NCI-H1092 treated with DMSO at 0.1 percent for 48 hours (cell line): Measurements from ENCODE around the gene DLG2.
"Not testable (repeated sequence)": the region's sequence is repeated elsewhere in the genome, so short reads cannot be mapped to it uniquely, and the experiment has no call there.

ENCODE experiments used
- DNase-seq: peaks from one replicate; lab custom pipeline; 2025; lab: John Stamatoyannopoulos, UW

Gene DLG2

DNA sequence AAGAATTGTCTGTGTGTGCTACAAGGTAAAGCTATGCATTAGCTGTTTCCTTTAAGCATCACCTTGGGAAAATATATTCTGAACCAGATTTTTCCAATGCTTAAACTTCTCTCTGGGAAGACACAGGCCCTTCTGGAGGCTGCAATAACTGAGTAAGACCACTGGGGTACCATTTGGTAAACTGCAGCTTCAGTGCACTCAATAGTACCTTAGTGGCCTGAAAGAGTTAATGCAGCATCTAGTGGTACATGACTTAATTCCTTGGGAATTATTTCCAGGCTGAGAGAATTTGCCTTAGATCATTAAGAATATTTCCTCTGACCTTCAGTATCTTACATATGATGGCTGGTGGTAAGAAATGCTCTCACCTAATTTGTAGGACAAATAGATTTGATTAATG is 727.4 kb downstream of the DLG2 start:
- DNase-seq, result no peak

GRCh38 chr11:84899134-84899533 is 728.0 kb downstream of the DLG2 start:
- DNase-seq, result no peak

DNA sequence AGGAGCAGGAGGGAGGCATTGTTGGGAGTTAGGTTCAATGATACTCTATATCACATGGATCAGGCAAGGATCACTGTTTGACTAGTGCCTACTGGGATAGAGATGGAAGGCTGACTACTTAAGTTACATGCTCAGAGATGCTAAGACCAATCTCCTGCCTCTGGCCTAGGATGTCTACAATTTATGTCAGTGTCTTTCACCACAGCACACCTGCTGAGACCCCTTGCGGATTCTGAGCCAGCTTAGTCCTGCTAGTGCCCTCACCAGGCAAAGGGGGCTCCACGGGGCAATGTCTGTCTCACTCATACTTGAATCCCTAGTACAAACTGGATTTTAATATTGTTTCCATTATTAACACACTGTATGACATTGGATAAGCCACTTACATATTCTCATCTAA is 732.5 kb downstream of the DLG2 start:
- DNase-seq, result no peak

DNA sequence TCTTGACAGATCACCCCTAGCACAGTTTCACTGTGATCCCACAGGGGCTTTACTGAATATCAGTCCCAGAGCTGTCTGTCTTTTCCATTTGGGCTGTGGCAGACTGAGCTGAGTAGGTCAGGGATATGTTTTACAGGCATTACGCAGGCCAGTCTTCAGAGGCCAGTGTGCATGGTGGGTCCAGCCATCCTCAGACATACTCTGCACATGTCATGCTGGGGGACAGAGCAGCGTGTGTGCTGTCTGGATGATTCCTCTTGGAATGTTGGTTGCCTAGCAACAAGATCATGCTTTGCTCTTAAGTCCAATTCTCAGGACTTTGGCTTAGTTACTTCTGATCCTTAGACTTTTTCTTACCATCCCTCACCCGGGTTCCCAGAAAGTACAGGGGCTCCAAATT is 736.5 kb downstream of the DLG2 start:
- no peak for DNase-seq

DNA sequence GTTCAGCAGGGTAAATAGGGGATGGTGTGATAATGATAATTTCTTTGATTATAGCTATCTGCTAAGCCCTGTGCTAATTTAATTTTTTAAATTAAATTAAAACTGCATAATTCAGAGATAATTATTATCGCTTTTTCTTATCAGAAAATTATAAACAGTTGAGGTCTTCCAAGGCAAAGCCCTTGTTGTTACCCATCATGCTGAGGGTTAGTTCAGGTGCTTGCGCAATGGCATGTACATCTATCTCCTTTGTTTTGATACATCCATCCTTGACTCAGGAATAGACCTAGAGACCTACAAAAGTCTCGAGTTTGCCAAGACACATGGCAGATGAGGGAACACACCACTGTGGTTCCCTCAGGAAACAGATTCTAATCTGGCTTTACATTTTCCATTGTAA is 737.6 kb downstream of the DLG2 start:
- no peak for DNase-seq

GRCh38 chr11:84887055-84887629 is 740.0 kb downstream of the DLG2 start:
- no peak for DNase-seq

DNA sequence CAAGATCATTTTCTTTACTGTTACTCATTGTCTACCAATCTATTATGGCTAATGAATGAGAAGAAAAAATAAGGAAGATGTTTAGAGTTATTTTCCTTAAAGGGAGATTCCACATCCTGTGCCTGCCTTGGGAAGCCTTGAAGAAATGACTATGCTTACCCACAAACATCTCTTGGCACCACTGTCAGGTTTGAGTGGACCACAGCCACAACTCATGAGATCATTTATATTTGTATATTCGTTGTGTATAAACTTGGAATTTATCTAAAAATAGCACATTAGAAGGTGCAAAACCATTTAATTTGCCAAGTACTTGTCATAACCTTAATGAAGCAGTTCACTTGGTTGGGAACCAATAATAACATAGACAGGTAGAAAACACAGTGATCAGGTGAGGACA is 740.8 kb downstream of the DLG2 start:
- DNase-seq, result no peak

DNA sequence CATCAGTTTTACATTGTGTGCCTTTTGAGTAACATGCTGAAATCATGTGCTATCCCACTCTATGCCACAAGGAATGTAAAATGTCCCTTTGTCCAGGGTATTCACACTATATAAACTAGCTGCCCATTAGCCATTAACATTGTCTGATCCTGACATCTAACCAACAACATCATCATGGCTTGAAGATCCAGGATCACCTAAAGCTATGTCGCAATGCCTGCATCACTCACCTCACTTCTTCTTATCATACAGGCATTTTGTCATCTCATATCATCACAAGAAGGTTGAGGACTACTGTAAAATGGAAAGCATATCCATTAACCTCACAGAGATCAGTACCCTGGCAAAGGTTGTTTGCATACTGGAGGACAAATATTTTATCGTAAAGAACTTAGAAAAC is 742.3 kb downstream of the DLG2 start:
- DNase-seq, result no peak

GRCh38 chr11:84882056-84882455 is 745.1 kb downstream of the DLG2 start:
- no peak for DNase-seq

DNA sequence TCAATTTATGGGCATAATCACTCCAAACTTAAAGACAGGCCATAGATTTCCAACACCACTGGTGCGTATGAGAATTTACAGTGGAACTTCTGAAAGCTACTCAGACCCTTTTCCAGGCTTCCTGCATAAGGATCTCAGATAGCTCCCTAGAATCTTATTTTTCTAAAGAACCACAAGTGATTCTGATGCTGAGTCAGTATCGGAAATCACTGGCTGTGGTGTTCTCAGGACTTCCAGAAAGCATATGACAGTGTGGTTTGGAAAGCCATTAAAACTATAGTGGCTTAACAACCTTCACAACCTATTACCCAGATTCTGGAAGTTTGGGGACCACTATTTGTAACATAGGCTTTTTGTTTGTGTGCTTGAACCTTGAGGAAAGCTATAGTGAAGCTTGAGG is 756.0 kb downstream of the DLG2 start:
- no peak for DNase-seq

DNA sequence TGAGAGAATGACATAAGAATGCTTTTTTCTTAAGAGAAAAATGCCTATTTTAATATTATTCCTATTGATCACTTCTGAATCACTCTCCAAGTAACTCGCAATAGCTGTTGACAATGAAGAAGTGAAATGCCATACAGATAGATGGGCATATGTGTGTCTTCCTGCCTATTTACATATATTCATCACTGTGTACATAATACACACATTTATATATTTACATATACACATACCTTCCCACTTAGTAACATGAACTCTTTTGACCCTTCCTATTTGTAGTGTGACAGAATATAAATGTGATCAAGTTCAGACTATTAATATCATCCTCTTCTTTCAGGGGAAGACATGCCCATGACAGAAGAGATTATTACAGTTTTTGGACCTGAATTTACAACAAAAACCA is 756.7 kb downstream of the DLG2 start:
- no peak for DNase-seq

DNA sequence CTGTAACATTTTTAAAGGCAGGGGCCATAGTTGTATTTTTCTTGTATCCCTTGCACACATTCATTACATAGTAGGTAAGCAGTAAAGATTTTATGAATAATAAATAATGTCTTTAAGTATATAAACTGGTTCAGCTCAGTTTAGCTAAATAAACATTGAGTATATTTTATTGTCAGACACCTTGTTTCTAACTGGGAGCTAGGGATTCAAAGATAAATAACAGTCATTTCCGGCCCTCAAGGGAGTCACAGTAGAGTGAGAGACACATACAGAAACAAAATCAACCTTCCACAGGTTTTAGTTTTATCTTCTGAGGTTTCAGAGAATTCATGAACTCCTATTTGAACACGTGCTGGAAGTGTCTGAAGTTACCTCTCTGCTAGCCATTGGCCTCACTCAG is 760.2 kb downstream of the DLG2 start:
- DNase-seq, result no peak

DNA sequence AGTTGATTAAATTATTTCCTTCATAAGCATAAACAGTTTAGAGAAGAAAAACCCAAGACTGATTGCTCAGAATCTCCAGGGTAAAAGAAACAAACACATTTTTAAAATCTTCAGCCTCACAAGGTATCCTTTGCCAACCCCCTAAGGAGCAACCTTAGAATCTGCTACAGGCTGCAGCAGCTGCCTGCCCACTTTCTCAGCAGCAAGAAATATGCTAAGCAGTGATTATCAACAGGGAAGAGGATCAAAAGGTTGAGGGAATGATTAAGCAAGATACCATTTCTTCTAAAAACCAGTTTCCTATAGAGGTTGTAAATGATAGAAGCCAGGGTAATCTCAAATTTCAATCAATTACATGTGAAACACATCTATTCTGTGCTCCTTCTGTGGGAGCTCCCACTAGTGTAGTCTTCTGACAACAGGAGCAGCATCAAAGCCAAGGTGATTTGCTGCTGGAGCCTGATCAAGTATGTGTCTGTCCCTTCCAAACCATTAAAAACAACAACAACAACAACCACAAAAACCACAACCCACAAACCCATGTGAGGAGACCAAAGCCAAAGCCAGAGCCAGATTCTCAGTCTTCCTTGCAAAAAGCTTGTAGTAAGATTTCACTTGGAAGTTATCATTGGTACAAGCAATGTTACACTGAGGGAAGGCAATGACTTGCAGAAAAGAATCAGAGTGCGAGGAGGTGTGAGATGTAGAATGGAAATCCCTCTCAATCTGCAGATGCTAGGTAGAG is 761.2 kb downstream of the DLG2 start:
- no peak for DNase-seq

GRCh38 chr11:84865257-84865656 is 761.9 kb downstream of the DLG2 start:
- no peak for DNase-seq

GRCh38 chr11:84857746-84858145 is 769.4 kb downstream of the DLG2 start:
- no peak for DNase-seq

GRCh38 chr11:84855508-84856245 is 771.5 kb downstream of the DLG2 start:
- DNase-seq, result no peak

- no peak for DNase-seq
Observed at GRCh38 chr11:84854498-84854880, 772.7 kb downstream of the DLG2 start.

GRCh38 chr11:84853841-84854497 is 773.2 kb downstream of the DLG2 start:
- DNase-seq, result no peak

GRCh38 chr11:84847842-84848241 is 779.3 kb downstream of the DLG2 start:
- DNase-seq, result no peak

GRCh38 chr11:84840201-84840600 is 786.9 kb downstream of the DLG2 start:
- DNase-seq, result not testable (repeated sequence)

- DNase-seq, result no peak
Observed at GRCh38 chr11:84837402-84838069, 789.6 kb downstream of the DLG2 start.

DNA sequence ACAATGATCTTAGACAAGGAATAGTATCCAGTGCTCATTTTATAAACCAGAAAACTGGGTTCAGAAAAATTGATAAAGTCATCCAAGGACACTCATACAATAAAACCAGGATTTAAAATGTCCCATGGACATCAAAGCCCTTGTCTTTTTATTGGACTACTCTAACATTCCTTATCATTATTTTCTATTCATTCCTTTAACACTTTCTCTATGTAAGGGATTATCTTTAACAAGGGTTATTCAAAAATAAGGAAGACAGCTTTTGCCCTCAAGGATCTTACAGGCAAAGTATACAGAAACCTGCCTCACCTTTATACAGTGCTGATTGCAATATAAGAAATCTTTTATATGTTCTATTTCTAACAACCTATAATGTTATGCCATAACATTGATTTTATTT is 790.8 kb downstream of the DLG2 start:
- DNase-seq, result no peak
